SK-N-MC (cell line): ENCODE data around the gene CAMK2A.
A peak's percentile ranks its signal among the peaks of the same experiment; 100 is the strongest.

Experiments used
- DNase-seq: peaks from one replicate; pipeline ENCODE4 v3.0.0-alpha.2; 2011; ENCODE audit warnings: low read depth, low spot score
- H3K27ac ChIP-seq: fragments of 200-600 bp; sonication (generic); 2 replicates; pipeline ENCODE4 v1.5.1; 2016; ENCODE audit warnings: mixed run types
- H3K36me3 ChIP-seq: fragments of 200-600 bp; sonication (generic); 2 replicates; pipeline ENCODE4 v1.6.1; 2017; ENCODE audit warnings: antibody characterized with exemption, low read length, mixed read lengths; ENCODE audit not compliant: insufficient read depth
- H3K4me3 ChIP-seq: fragments of 200-600 bp; sonication (generic); 2 replicates; pipeline ENCODE4 v1.5.1; 2016
- H3K9ac ChIP-seq: fragments of 200-600 bp; sonication (generic); 2 replicates; pipeline ENCODE4 v1.8.0; 2017; ENCODE audit warnings: mixed run types, mixed read lengths; ENCODE audit not compliant: insufficient read length
- H3K9me3 ChIP-seq: fragments of 200-600 bp; sonication (generic); 2 replicates; pipeline ENCODE4 v1.6.1; 2017; ENCODE audit warnings: low read depth, mild to moderate bottlenecking, antibody characterized with exemption, low read length, moderate library complexity, mixed read lengths
- EZH2 ChIP-seq: fragments of 200-600 bp; sonication (generic); IDR thresholded peaks from one replicate; pipeline ENCODE4 v1.6.1; 2017; ENCODE audit warnings: antibody characterized with exemption
- FOXP2 ChIP-seq: optimal IDR thresholded peaks from 2 replicates; pipeline ENCODE3; 2011; ENCODE audit warnings: mild to moderate bottlenecking, moderate library complexity; ENCODE audit not compliant: insufficient read depth; ENCODE audit errors: extremely low read length, control extremely low read depth
- POLR2AphosphoS5 ChIP-seq: IDR thresholded peaks from 2 replicates; pipeline ENCODE4 v1.6.1; 2012; ENCODE audit warnings: mild to moderate bottlenecking, low read depth, low read length, borderline replicate concordance

The CAMK2A gene

DNA sequence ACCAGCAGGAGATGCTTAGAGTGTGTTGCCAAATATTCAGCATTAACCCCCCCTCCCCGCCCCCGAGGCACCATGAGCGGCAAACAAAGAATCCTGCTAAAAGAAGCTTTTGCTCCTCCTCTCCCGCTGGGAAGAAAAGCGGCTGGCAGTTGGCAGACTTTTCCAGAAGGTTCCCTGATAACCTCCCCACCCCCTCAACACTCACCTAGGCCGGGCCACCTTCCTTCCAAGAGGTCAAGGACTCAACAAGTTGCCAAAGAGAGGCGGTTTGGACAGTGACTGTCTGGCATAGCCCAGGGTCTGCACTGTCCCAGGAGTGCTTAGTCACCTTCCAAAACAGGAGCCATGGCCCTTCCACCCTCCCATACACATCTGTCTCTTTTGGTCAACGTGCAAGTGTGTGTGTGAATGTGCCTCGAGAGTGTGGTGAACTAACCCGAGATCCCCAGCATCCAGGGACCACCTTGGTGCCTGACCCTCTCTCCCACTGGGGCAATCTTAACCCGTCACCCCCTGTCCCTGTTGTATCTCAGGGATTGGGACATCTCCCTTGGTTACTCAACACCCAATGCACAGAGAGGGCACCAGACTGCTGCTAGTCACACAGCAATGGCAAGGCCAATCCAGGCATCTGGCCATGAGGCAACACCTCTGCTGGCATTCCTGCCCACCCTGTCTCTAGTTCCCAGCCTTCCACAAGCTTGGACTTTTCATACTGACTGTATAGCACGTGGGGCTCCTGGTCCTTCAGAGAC is 18.9 kb downstream of the CAMK2A start:
- H3K9ac ChIP-seq: no peak overlapping the region
- TF ChIP-seq POLR2AphosphoS5 (no peak), EZH2 (no peak), FOXP2 (no peak)
- H3K4me3 ChIP-seq: no peak overlapping the region
- H3K36me3 ChIP-seq: no peaks in the 10 kb centered on the region
- H3K9me3 ChIP-seq: no peaks in the 10 kb centered on the region
- DNase-seq: no peak
- peak overlapping the region; percentile 36; the same call in 1 of the 2 replicates for H3K27ac ChIP-seq

DNA sequence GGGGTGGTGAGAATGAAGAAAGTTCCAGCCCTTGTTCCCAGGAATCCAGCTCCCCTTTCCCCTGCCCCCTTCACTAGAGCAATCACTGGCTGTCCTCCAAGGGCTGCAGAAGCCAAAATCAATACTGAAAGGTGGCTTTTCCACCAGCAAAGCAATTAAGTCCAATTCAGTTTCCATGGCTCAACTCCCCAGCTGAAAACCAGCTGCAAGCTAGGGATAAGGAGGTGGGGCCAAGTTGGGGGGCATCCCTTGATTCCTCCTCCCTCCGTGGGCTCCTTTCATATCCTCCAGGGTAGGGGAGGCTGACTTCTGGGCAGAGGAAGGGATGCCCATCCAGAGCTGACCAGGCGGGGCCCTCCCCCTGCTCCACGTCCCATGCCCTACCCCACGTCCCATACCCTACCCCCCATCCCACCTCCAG is 22.7 kb downstream of the CAMK2A start:
- H3K4me3 ChIP-seq: no peak overlapping the region
- DNase-seq: no peak
- H3K9me3 ChIP-seq: no peaks in the 10 kb centered on the region
- H3K9ac ChIP-seq: no peak overlapping the region
- no peaks in the 10 kb centered on the region for H3K36me3 ChIP-seq
- TF ChIP-seq FOXP2: no peak
- no peak for TF ChIP-seq POLR2AphosphoS5
- TF ChIP-seq EZH2: no peak
- H3K27ac ChIP-seq: no peak overlapping the region

DNA sequence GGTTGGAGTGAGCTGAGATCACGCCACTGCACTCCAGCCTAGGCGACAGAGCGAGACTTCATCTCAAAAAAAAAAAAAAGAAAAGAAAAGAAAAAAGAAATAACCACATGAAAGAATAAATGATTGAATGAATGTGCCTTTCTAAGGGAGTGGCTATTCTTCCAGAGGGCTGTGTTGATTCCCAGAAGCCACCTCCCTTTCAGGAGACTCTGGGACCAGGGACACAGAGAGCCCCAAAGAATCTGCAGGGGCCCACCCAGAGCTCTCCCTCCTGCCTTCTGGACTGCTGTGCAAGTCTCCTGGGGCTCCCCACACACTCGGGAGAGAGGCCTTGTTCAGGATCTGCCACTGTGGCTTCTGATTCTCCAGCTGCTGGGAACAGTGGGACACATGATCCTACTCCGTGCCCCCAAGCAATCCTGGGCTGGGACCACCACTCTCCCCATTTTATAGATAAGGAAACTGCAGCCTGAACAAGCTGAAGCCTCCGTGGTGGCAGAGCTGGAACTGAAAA is 23.6 kb downstream of the CAMK2A start:
- H3K9ac ChIP-seq: peak overlapping the region; percentile 20
- peak overlapping the region; percentile 19; the same call in 1 of the 2 replicates for H3K27ac ChIP-seq
- H3K4me3 ChIP-seq: no peak overlapping the region
- TF ChIP-seq FOXP2 (no peak), EZH2 (no peak), POLR2AphosphoS5 (no peak)
- DNase-seq: no peak
- H3K9me3 ChIP-seq: no peaks in the 10 kb centered on the region
- H3K36me3 ChIP-seq: no peaks in the 10 kb centered on the region

DNA sequence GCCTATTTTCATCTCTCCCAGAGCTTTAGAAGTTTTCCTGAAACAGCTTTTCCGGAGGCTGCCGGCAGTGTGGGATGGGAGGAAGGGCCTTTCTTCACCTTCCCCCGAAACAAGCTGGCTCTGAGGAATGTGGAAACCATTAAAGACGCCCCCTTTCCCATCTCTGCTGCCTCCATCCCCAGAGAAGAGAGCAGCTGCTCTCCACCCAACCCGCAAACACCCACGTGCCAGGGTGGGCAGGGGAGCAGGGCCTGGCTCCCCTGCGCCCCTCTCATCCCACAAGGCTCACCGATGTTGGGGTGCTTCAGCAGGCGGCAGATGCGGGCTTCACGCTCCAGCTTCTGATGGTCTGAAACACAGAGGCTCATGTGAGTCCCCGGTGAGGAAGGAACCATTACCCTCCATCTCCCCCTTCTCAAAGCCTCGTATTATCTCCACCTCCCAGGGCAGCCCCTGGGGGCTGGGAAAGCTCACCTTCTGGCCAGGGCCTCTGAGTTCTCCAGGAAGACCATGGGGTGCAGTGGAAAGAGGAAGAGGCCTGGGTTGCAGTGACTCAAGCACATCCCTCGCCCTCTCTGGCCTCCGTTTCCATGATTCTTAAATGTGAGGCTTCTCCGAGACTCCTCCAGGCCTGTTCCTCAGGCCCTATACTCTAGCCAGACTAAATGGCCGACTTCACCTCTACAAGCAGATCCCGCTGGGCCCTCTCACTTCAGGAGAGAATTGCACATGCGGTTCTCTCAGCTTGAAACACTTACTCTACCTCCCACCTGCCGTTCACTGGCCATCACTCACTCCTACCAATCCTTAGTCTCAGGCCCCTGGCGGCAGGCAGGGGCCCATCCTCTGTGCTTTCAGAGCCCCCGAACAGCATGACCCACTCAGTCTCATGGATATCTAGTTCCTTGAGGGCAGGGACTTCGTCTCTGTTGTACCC is 24.6 kb downstream of the CAMK2A start:
- H3K9me3 ChIP-seq: no peaks in the 10 kb centered on the region
- H3K36me3 ChIP-seq: no peaks in the 10 kb centered on the region
- H3K27ac ChIP-seq: no peak overlapping the region
- no peak for DNase-seq
- H3K4me3 ChIP-seq: no peak overlapping the region
- no peak for TF ChIP-seq FOXP2
- no peak for TF ChIP-seq POLR2AphosphoS5
- no peak for TF ChIP-seq EZH2
- H3K9ac ChIP-seq: no peak overlapping the region

DNA sequence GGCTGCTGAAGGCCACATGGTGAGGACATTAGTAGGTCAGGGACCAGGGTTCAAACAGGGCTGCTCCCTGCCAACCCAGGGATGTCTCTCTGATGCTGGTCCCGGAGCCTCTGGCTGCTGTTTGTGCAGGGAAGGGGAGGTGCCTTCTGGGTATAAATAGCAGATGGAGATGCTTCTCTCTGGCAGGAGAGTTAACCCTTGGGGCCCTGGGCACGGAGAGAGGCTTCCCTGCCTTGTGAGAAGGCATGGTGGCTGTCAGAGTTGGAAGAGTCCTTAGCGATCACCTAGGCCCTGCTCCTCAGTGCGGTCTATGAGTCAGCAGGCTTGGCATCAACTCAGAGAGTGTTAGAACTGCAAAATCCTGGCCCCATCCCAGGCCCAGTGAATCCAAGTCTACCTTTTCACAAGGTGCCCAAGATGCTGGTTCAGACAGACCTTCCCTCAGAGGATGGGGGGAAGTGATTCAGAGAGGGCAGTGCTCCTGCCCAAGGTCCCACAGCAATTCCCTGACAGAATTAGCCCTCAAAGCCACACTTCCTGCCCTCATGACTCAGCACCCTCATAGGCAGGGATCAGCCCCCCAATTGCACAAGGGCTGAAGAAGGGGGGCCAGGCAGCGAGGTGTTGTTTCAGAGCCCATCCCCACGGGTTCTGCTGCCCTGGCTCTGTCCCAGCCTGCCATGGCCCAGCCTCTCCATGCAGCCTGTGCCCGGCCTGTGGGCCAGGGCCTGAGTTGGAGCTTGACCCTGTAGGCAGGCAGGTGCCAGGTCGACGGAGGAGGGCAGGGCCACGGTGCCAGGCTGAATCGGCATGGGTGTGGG is 25.6 kb downstream of the CAMK2A start:
- DNase-seq: no peak
- no peak for TF ChIP-seq EZH2
- TF ChIP-seq POLR2AphosphoS5: no peak
- TF ChIP-seq FOXP2: no peak
- H3K27ac ChIP-seq: no peak overlapping the region

DNA sequence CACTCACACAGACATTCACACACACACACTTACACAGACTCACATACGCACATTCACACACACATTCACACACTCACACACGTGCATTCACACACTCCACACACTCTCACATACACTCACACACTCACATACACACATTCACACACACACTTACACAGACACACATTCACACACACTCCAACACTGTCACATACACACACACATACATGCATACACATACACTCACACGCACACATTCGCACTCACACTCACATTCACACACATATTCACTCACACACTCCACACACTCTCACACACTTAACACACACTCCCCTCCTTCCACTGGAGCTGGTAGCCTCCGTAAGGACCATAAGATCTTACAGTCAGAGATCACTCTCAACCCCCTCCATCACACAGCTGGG is 26.2 kb downstream of the CAMK2A start:
- Histone ChIP-seq H3K4me3 (no peak overlapping the region), H3K9me3 (no peaks in the 10 kb centered on the region), H3K27ac (no peak overlapping the region), H3K36me3 (no peaks in the 10 kb centered on the region), H3K9ac (no peak overlapping the region)
- TF ChIP-seq EZH2 (no peak), POLR2AphosphoS5 (no peak), FOXP2 (no peak)
- DNase-seq: no peak

More for the DNA sequence above, 25.6 kb downstream of the CAMK2A start:
- Histone ChIP-seq H3K9me3 (no peaks in the 10 kb centered on the region), H3K36me3 (no peaks in the 10 kb centered on the region), H3K9ac (no peak overlapping the region), H3K4me3 (no peak overlapping the region)

DNA sequence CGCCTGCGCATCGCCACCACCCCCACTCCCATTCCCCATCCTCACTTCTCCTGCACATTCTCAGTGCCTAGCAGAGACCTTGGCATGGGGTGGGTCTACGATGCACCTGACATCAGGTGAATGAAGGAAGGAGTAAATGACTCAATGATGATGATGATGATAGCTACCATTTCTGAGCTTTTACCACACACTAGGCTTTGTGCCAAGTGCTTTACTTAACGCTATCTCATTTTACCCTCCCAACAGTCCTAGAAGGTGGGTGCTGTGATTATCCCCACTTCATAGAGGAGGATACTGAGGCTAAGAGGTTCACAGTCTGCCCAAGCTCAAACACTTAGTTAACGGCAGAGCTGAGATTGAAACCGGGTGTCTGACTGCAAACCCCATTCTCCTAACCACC is 27.1 kb downstream of the CAMK2A start:
- Histone ChIP-seq H3K9me3 (no peaks in the 10 kb centered on the region), H3K9ac (no peak overlapping the region), H3K4me3 (no peak overlapping the region), H3K27ac (no peak overlapping the region), H3K36me3 (no peaks in the 10 kb centered on the region)
- DNase-seq: no peak
- no peak for TF ChIP-seq FOXP2

DNA sequence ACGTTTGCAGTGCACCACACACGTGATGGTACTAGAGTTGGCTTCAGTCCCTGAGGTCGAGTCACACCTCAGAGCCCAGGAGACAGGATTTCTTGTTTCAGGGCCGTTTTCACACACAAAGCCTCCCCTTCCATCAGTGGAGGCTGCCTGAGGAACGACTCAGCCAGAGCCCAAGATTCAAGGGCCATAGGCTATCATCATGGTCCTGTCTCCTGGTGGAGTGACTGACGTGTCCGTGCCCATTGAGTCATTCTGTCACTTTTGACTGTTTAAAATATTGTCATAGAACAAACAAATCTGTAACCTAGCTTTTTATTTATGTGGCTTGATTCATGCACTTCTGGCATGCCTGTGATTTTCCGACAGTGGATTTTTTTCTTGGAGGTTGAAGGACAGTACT is 28.3 kb downstream of the CAMK2A start:
- no peak for DNase-seq
- H3K4me3 ChIP-seq: no peak overlapping the region
- H3K9ac ChIP-seq: no peak overlapping the region
- H3K9me3 ChIP-seq: no peaks in the 10 kb centered on the region
- TF ChIP-seq POLR2AphosphoS5: no peak
- no peak for TF ChIP-seq EZH2
- no peak for TF ChIP-seq FOXP2
- H3K27ac ChIP-seq: no peak overlapping the region
- no peaks in the 10 kb centered on the region for H3K36me3 ChIP-seq
